Left lung (tissue), 10 donors: Measurements from ENCODE around the gene CYB5RL. TPM values are rescaled to one million over a fixed set of nuclear protein-coding genes. Genes with fewer than 3 reads are reported as not detected.

Experiments
- ATAC-seq: fragments of 200-7000 bp; cut with Tn5 transposase; one replicate; pipeline ENCODE4 v1.9.1; 2020; ENCODE audit warnings: moderate library complexity
- DNase-seq, 4 donors: peaks; one replicate each; pipeline ENCODE4 v3.0.0-alpha.2; 2013 to 2020
- H3K27ac ChIP-seq, 2 donors: fragments of 200-600 bp; sonication (generic) in 1 of 2; one replicate each; pipeline versions ENCODE4 v1.5.0 to v1.8.0; 2020 to 2021
- H3K27me3 ChIP-seq, 2 donors: fragments of 200-600 bp; sonication (generic) in 1 of 2; one replicate each; pipeline versions ENCODE4 v1.5.0 to v1.8.0; 2020 to 2021
- H3K36me3 ChIP-seq, 2 donors: fragments of 200-600 bp; sonication (generic) in 1 of 2; one replicate each; pipeline versions ENCODE4 v1.5.0 to v1.8.0; 2020 to 2021
- H3K4me1 ChIP-seq, 2 donors: fragments of 200-600 bp; one replicate each; pipeline ENCODE4 v1.8.0; 2021
- H3K4me3 ChIP-seq, 2 donors: fragments of 200-600 bp; sonication (generic) in 1 of 2; one replicate each; pipeline versions ENCODE4 v1.5.0 to v1.8.0; 2020 to 2021; ENCODE audit warnings: mild to moderate bottlenecking in 1 of 2
- H3K9me3 ChIP-seq, 2 donors: fragments of 200-600 bp; sonication (generic) in 1 of 2; one replicate each; pipeline versions ENCODE4 v1.5.0 to v1.8.0; 2020 to 2021
- intact Hi-C, 2 donors: fragments of 100-400 bp; cut with DNase I; formaldehyde crosslinking; loops; one replicate each; pipeline versions ENCODE4 v1.11.2 to v1.14.2; 2022
- polyA plus RNA-seq, 6 donors: library from polyadenylated mRNA; unstranded; fragments of 120-200 nt; gene quantifications; one replicate each; pipeline ENCODE4 v1.2.1, GENCODE V29; 2013; ENCODE audit not compliant: insufficient read length in 6 of 6
- total RNA-seq, 2 donors: library from RNA; stranded (reverse); fragmentation: NEBNext Ultra II Directional; extraction: Animal tissue kit (Norgen Biotek cat#: 25700); gene quantifications; one replicate each; pipeline ENCODE4 v1.2.1, GENCODE V29; 2021
- TF ChIP-seq, protein P1 (sequence below), 2 donors: fragments of 200-600 bp; sonication (generic) in 1 of 2; IDR thresholded peaks; one replicate each; pipeline versions ENCODE4 v1.5.0 to v1.8.0; 2021; ENCODE audit warnings: antibody characterized with exemption in 2 of 2
- donor health status: DM: no; HTN: yes; CAD: no.
- donor health status: DM: no; HTN: no; CAD: no.

The CYB5RL gene
- total and polyA plus RNA-seq, 8 donors, result 7.4 to 11.7 (median 10.2) TPM

DNA sequence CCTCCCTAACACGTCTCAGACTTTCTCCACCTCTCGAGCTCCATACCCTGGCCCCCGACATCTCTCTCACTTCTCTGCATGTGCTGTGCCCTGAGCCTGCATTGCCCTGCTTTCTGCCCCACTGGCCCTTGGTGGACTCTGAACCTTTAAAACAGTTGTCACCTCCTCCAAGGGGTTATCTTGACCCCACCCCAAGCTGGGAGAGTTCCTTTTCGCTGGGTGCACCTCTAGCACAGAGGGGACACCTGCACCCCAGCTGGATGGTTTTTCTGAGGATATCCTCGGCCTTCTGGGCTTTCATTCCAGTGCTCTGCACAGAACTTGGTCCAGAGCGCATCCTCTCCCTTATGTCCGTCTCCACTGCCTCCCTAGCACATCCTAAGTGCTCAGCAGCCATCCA, 42.8 kb downstream of the CYB5RL start:
- TF ChIP-seq, protein P1, sequence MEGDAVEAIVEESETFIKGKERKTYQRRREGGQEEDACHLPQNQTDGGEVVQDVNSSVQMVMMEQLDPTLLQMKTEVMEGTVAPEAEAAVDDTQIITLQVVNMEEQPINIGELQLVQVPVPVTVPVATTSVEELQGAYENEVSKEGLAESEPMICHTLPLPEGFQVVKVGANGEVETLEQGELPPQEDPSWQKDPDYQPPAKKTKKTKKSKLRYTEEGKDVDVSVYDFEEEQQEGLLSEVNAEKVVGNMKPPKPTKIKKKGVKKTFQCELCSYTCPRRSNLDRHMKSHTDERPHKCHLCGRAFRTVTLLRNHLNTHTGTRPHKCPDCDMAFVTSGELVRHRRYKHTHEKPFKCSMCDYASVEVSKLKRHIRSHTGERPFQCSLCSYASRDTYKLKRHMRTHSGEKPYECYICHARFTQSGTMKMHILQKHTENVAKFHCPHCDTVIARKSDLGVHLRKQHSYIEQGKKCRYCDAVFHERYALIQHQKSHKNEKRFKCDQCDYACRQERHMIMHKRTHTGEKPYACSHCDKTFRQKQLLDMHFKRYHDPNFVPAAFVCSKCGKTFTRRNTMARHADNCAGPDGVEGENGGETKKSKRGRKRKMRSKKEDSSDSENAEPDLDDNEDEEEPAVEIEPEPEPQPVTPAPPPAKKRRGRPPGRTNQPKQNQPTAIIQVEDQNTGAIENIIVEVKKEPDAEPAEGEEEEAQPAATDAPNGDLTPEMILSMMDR (IDR thresholded peaks at IDR 0.05), result no peak
- Histone ChIP-seq H3K27ac (no peak overlapping the region), H3K27me3 (no peaks in the 10 kb centered on the region), H3K36me3 (no peaks in the 10 kb centered on the region), H3K4me3 (no peak overlapping the region), H3K9me3 (no peaks in the 10 kb centered on the region), H3K4me1 (peaks cover 3% of the 10 kb centered on the region in 2 donors)
- no peak for ATAC-seq
- no peak for DNase-seq
- intact Hi-C loops, result no loop called here

DNA sequence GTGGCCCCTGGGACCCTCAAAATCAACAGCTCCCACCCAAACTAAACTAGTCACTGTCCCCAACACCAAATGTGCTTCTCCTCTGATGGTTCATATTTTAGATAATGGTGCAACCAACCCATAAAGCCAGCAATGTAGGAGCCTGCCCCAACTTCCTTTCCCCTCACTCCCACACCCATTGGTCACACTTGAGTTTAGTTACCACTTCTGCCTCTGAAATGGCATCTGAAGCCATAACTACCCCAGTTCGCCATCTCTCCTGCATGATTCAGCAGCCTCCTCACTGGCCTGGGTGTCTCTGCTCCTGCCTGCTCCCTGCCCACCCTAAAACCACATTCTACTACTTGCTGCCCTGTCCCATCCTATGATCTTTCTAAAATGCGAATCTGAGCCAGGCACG, 43.6 kb downstream of the CYB5RL start:
- TF ChIP-seq, protein P1 (IDR thresholded peaks at IDR 0.05), result no peak
- Histone ChIP-seq H3K27ac (no peak overlapping the region), H3K4me1 (peaks cover 3% of the 10 kb centered on the region in 2 donors), H3K9me3 (no peaks in the 10 kb centered on the region), H3K27me3 (no peaks in the 10 kb centered on the region), H3K4me3 (no peak overlapping the region), H3K36me3 (no peaks in the 10 kb centered on the region)
- no peak for DNase-seq
- no peak for ATAC-seq
- intact Hi-C loops, result no loop called here

DNA sequence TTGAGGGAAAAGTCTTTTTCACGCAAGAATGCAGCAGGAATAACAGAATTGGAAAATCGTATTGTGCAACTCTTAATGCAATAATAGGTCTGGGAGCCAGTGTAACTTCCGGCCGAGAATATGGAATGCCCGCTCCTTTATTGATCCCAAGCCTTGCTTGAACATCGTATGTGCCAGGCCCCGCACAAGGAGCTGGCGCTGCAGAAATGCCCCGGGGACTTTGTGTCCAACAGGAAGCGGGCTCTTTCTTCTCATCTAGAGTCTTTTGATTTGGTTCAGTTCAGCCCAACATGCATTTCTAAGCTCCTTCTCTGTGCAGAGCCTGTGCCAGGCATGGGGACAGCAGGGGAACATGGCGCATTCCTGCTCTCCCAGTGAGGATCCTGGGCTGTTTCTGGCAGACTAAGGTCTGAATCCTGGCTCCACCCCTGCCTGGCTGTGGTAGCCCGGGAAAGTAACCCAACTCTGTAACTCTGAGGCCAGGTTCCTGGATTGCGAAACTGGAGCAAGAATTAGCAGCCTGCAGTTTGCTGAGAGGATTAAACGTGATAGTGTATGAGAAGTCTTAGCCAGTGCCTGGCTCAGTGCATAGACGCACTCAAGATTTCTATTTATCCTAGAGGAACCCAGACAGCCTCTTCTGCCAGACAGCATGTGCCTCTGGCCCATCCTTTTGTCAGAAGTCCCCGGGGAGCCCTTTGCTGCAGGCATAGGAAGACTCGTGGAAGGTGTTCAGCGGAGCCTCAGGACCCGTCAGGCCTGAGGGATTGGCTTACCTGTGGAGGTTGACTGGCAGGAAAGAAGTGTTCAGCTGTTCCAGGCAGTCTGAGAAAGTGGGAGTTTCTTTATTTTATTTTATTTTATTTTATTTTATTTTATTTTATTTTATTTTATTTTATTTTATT, 46.0 kb downstream of the CYB5RL start:
- Histone ChIP-seq H3K27me3 (no peaks in the 10 kb centered on the region), H3K9me3 (no peaks in the 10 kb centered on the region), H3K4me3 (no peak overlapping the region), H3K27ac (no peak overlapping the region), H3K36me3 (no peaks in the 10 kb centered on the region), H3K4me1 (peaks cover 3% of the 10 kb centered on the region in 2 donors)
- peak in 3 of 4 donors; percentile 34 to 62 (median 55) for DNase-seq
- peak; percentile 95 for ATAC-seq
- TF ChIP-seq, protein P1 (IDR thresholded peaks at IDR 0.05), result no peak
- intact Hi-C loops, result no loop called here

DNA sequence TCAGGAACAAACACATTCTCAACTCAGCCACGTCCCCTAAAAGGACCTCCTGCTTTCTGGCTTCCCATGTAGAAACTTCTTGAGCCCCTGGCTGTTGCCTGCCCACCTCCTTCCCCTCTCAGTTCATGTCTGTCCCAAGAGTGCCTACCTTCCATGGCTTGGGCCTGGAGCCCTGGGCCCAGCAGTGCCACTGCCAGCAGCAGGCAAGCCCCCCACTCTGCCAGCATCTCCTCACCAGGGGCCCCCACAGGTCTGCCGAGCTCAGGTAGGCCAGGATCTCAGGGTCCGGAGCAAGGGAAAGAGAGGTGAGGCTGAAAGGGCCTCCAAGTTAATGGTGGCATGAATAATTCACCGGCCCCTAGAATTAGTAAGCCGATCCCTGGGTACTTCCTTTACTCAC, 47.1 kb downstream of the CYB5RL start, which contains the start of gene CDCP2:
Gene CDCP2, minus strand, starts transcription at position 305 of the 400 bp plus-strand sequence. Its CDS starts 78 bp downstream, at position 227.
- H3K4me1 ChIP-seq, result peaks cover 3% of the 10 kb centered on the region in 2 donors
- TF ChIP-seq, protein P1 (IDR thresholded peaks at IDR 0.05), result no peak
- H3K36me3 ChIP-seq, result no peaks in the 10 kb centered on the region
- intact Hi-C loops, result no loop called here
- H3K4me3 ChIP-seq, result no peak within 1 kb of the TSS
- no peak for ATAC-seq
- no peak for DNase-seq
- no peaks in the 10 kb centered on the region for H3K27me3 ChIP-seq
- H3K27ac ChIP-seq, result no peak within 1 kb of the TSS
- no peaks in the 10 kb centered on the region for H3K9me3 ChIP-seq

- no peaks in the 10 kb centered on the region for H3K36me3 ChIP-seq
- H3K4me1 ChIP-seq, result peaks cover 3% of the 10 kb centered on the region in 2 donors
- no peaks in the 10 kb centered on the region for H3K9me3 ChIP-seq
- DNase-seq (no peak), ATAC-seq (no peak)
- intact Hi-C loops, result no loop called here
- H3K27me3 ChIP-seq, result no peaks in the 10 kb centered on the region
- H3K4me3 ChIP-seq, result no peak overlapping the region
- no peak overlapping the region for H3K27ac ChIP-seq
- TF ChIP-seq, protein P1 (IDR thresholded peaks at IDR 0.05), result no peak
Measured at GRCh38 chr1:54151013-54151412, 48.8 kb downstream of the CYB5RL start.
